GM23338 (cell line): ENCODE measurements around the gene IGFBP7. TPM values are rescaled to one million over a fixed set of nuclear protein-coding genes. Genes with fewer than 3 reads are reported as not detected.

Source experiments
- ATAC-seq: fragments of 200-7000 bp; cut with Tn5 transposase; 3 replicates; pipeline ENCODE4 v1.9.1; 2020
- DNase-seq: peaks from one replicate; pipeline ENCODE4 v3.0.0-alpha.2; 2015; ENCODE audit warnings: low spot score
- H2AFZ ChIP-seq: fragments of 200-600 bp; sonication (generic); 2 replicates; pipeline ENCODE4 v1.8.0; 2016; ENCODE audit warnings: antibody characterized with exemption, mild to moderate bottlenecking, moderate library complexity
- H3F3A ChIP-seq: fragments of 200-600 bp; sonication (generic); replicated peaks from 2 replicates; pipeline ENCODE4 v1.8.0; 2017; ENCODE audit warnings: antibody characterized with exemption, mixed run types, low read depth
- H3K27ac ChIP-seq: fragments of 200-600 bp; sonication (generic); 2 replicates; pipeline ENCODE4 v1.6.1; 2016; ENCODE audit warnings: low read depth
- H3K27me3 ChIP-seq: fragments of 200-600 bp; sonication (generic); 2 replicates; pipeline ENCODE4 v1.8.0; 2016; ENCODE audit warnings: mild to moderate bottlenecking, mixed run types, moderate library complexity; ENCODE audit not compliant: insufficient read depth
- H3K36me3 ChIP-seq: fragments of 200-600 bp; sonication (generic); 2 replicates; pipeline ENCODE4 v1.8.0; 2016; ENCODE audit warnings: mild to moderate bottlenecking; ENCODE audit not compliant: insufficient read depth
- H3K4me1 ChIP-seq: fragments of 200-600 bp; sonication (generic); 2 replicates; pipeline ENCODE4 v1.8.0; 2016; ENCODE audit warnings: mild to moderate bottlenecking, moderate library complexity; ENCODE audit not compliant: insufficient read depth
- H3K4me2 ChIP-seq: fragments of 200-600 bp; sonication (generic); 2 replicates; pipeline ENCODE4 v1.7.1; 2017; ENCODE audit warnings: mixed run types
- H3K4me3 ChIP-seq: fragments of 200-600 bp; sonication (generic); 2 replicates; pipeline ENCODE4 v1.6.1; 2016; ENCODE audit warnings: mixed run types
- H3K79me2 ChIP-seq: fragments of 200-600 bp; sonication (generic); replicated peaks from 2 replicates; pipeline ENCODE4 v1.8.0; 2017; ENCODE audit warnings: mild to moderate bottlenecking; ENCODE audit not compliant: insufficient read depth
- H3K9me2 ChIP-seq: fragments of 200-600 bp; sonication (generic); 2 replicates; pipeline ENCODE4 v1.8.0; 2017; ENCODE audit not compliant: insufficient read depth
- H4K20me1 ChIP-seq: fragments of 200-600 bp; sonication (generic); replicated peaks from 2 replicates; pipeline ENCODE4 v1.8.0; 2017; ENCODE audit warnings: mild to moderate bottlenecking; ENCODE audit not compliant: insufficient read depth
- H3K27ac Mint-ChIP-seq: 2 replicates; pipeline ENCODE4 v1.8.0; 2020; ENCODE audit warnings: inconsistent platforms, mild to moderate bottlenecking, moderate library complexity, mixed read lengths
- H3K27me3 Mint-ChIP-seq: 3 replicates; pipeline ENCODE4 v1.8.0; 2022; ENCODE audit warnings: low read depth, mild to moderate bottlenecking, moderate library complexity, mixed read lengths, inconsistent platforms; ENCODE audit not compliant: insufficient read depth, poor library complexity
- H3K36me3 Mint-ChIP-seq: 3 replicates; pipeline ENCODE4 v1.8.0; 2021; ENCODE audit warnings: low read depth, mild to moderate bottlenecking, inconsistent platforms, moderate library complexity, mixed read lengths
- H3K4me1 Mint-ChIP-seq: 3 replicates; pipeline ENCODE4 v1.8.0; 2020; ENCODE audit warnings: mild to moderate bottlenecking, inconsistent platforms, mixed read lengths
- H3K4me3 Mint-ChIP-seq: 3 replicates; pipeline ENCODE4 v1.8.0; 2021; ENCODE audit warnings: moderate library complexity, mild to moderate bottlenecking, inconsistent platforms, mixed read lengths
- H3K9me3 Mint-ChIP-seq: 3 replicates; pipeline ENCODE4 v1.8.0; 2020; ENCODE audit warnings: moderate library complexity, mild to moderate bottlenecking, inconsistent platforms, mixed read lengths
- EZH2 ChIP-seq: fragments of 200-600 bp; sonication (generic); IDR thresholded peaks from one replicate; pipeline ENCODE4 v1.8.0; 2017; ENCODE audit warnings: antibody characterized with exemption, mild to moderate bottlenecking, low read depth; ENCODE audit not compliant: unreplicated experiment
- EZH2phosphoT487 ChIP-seq: fragments of 200-600 bp; sonication (generic); IDR thresholded peaks from one replicate; pipeline ENCODE4 v1.8.1; 2018; ENCODE audit warnings: antibody characterized with exemption; ENCODE audit not compliant: unreplicated experiment
- NANOG ChIP-seq: IDR thresholded peaks from 2 replicates; pipeline ENCODE4 v1.6.1; 2016; ENCODE audit warnings: antibody characterized with exemption, borderline replicate concordance
- POLR2AphosphoS5 ChIP-seq: IDR thresholded peaks from 2 replicates; pipeline ENCODE4 v1.6.1; 2016; ENCODE audit warnings: antibody characterized with exemption, low read depth
- STAT1 ChIP-seq: IDR thresholded peaks from one replicate; pipeline ENCODE4 v1.6.1; 2016; ENCODE audit warnings: antibody characterized with exemption; ENCODE audit not compliant: unreplicated experiment
- ZNF331 ChIP-seq: fragments of 250-450 bp; sonication (Bioruptor Pico); IDR thresholded peaks from 2 replicates; pipeline ENCODE4 v1.5.0; 2020; ENCODE audit warnings: low read depth, mild to moderate bottlenecking, moderate library complexity
- polyA plus RNA-seq: library from polyadenylated mRNA; unstranded; fragments of >200 nt; fragmentation: Nextera tagmentation; extraction: Ambion mirVana; gene quantifications from 2 replicates; pipeline ENCODE4 v1.2.1, GENCODE V29; 2016
- total RNA-seq: library from RNA; depleted of rRNA; stranded (reverse); fragments of >200 nt; shearing (Covaris generic); gene quantifications from 2 replicates; pipeline ENCODE4 v1.2.3, GENCODE V29; 2014
- TF ChIP-seq, protein P1 (sequence below): IDR thresholded peaks from one replicate; pipeline ENCODE4 v1.6.1; 2018; ENCODE audit warnings: antibody characterized with exemption; ENCODE audit not compliant: unreplicated experiment
- TF ChIP-seq, protein P2 (sequence below): fragments of 250-450 bp; sonication (Bioruptor Pico); IDR thresholded peaks from 2 replicates; pipeline ENCODE4 v1.5.0; 2020; ENCODE audit warnings: mild to moderate bottlenecking, moderate library complexity
- TF ChIP-seq, protein P3 (sequence below): IDR thresholded peaks from 2 replicates; pipeline ENCODE4 v1.6.1; 2016; ENCODE audit warnings: antibody characterized with exemption

The IGFBP7 gene
- total and polyA plus RNA-seq, 2 experiments from 2014 or later, result 0.49 to 7.9 TPM

GRCh38 chr4:57071326-57071725, 38.9 kb downstream of the IGFBP7 start:
- H3K4me1 ChIP-seq, result no peaks in the 10 kb centered on the region
- H3K4me3 ChIP-seq, result no peak overlapping the region
- H3K9me3 Mint-ChIP-seq, result no peaks in the 10 kb centered on the region
- no peaks in the 10 kb centered on the region for H3F3A ChIP-seq
- no peak for ATAC-seq
- H3K79me2 ChIP-seq, result no peaks in the 10 kb centered on the region
- H3K4me3 Mint-ChIP-seq, result no peak overlapping the region
- DNase-seq, result no peak
- H3K27ac ChIP-seq, result no peak overlapping the region
- 0 out of 2 replicates have a peak, but pooled peaks cover 7% of the 10 kb centered on the region for H3K9me2 ChIP-seq
- H3K4me1 Mint-ChIP-seq, result no peaks in the 10 kb centered on the region
- H3K36me3 ChIP-seq, result no peaks in the 10 kb centered on the region
- peaks cover 4% of the 10 kb centered on the region for H3K27me3 Mint-ChIP-seq
- H2AFZ ChIP-seq, result no peak overlapping the region; the same call in 1 of the 2 replicates
- no peaks in the 10 kb centered on the region for H3K36me3 Mint-ChIP-seq
- no peak for TF ChIP-seq ZNF331 (CRISPR knock-in tag)
- TF ChIP-seq EZH2, result no peak
- TF ChIP-seq, protein P1, sequence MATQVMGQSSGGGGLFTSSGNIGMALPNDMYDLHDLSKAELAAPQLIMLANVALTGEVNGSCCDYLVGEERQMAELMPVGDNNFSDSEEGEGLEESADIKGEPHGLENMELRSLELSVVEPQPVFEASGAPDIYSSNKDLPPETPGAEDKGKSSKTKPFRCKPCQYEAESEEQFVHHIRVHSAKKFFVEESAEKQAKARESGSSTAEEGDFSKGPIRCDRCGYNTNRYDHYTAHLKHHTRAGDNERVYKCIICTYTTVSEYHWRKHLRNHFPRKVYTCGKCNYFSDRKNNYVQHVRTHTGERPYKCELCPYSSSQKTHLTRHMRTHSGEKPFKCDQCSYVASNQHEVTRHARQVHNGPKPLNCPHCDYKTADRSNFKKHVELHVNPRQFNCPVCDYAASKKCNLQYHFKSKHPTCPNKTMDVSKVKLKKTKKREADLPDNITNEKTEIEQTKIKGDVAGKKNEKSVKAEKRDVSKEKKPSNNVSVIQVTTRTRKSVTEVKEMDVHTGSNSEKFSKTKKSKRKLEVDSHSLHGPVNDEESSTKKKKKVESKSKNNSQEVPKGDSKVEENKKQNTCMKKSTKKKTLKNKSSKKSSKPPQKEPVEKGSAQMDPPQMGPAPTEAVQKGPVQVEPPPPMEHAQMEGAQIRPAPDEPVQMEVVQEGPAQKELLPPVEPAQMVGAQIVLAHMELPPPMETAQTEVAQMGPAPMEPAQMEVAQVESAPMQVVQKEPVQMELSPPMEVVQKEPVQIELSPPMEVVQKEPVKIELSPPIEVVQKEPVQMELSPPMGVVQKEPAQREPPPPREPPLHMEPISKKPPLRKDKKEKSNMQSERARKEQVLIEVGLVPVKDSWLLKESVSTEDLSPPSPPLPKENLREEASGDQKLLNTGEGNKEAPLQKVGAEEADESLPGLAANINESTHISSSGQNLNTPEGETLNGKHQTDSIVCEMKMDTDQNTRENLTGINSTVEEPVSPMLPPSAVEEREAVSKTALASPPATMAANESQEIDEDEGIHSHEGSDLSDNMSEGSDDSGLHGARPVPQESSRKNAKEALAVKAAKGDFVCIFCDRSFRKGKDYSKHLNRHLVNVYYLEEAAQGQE, result no peak
- no peak for TF ChIP-seq NANOG
- no peak for TF ChIP-seq EZH2phosphoT487
- TF ChIP-seq STAT1, result no peak
- TF ChIP-seq, protein P2, sequence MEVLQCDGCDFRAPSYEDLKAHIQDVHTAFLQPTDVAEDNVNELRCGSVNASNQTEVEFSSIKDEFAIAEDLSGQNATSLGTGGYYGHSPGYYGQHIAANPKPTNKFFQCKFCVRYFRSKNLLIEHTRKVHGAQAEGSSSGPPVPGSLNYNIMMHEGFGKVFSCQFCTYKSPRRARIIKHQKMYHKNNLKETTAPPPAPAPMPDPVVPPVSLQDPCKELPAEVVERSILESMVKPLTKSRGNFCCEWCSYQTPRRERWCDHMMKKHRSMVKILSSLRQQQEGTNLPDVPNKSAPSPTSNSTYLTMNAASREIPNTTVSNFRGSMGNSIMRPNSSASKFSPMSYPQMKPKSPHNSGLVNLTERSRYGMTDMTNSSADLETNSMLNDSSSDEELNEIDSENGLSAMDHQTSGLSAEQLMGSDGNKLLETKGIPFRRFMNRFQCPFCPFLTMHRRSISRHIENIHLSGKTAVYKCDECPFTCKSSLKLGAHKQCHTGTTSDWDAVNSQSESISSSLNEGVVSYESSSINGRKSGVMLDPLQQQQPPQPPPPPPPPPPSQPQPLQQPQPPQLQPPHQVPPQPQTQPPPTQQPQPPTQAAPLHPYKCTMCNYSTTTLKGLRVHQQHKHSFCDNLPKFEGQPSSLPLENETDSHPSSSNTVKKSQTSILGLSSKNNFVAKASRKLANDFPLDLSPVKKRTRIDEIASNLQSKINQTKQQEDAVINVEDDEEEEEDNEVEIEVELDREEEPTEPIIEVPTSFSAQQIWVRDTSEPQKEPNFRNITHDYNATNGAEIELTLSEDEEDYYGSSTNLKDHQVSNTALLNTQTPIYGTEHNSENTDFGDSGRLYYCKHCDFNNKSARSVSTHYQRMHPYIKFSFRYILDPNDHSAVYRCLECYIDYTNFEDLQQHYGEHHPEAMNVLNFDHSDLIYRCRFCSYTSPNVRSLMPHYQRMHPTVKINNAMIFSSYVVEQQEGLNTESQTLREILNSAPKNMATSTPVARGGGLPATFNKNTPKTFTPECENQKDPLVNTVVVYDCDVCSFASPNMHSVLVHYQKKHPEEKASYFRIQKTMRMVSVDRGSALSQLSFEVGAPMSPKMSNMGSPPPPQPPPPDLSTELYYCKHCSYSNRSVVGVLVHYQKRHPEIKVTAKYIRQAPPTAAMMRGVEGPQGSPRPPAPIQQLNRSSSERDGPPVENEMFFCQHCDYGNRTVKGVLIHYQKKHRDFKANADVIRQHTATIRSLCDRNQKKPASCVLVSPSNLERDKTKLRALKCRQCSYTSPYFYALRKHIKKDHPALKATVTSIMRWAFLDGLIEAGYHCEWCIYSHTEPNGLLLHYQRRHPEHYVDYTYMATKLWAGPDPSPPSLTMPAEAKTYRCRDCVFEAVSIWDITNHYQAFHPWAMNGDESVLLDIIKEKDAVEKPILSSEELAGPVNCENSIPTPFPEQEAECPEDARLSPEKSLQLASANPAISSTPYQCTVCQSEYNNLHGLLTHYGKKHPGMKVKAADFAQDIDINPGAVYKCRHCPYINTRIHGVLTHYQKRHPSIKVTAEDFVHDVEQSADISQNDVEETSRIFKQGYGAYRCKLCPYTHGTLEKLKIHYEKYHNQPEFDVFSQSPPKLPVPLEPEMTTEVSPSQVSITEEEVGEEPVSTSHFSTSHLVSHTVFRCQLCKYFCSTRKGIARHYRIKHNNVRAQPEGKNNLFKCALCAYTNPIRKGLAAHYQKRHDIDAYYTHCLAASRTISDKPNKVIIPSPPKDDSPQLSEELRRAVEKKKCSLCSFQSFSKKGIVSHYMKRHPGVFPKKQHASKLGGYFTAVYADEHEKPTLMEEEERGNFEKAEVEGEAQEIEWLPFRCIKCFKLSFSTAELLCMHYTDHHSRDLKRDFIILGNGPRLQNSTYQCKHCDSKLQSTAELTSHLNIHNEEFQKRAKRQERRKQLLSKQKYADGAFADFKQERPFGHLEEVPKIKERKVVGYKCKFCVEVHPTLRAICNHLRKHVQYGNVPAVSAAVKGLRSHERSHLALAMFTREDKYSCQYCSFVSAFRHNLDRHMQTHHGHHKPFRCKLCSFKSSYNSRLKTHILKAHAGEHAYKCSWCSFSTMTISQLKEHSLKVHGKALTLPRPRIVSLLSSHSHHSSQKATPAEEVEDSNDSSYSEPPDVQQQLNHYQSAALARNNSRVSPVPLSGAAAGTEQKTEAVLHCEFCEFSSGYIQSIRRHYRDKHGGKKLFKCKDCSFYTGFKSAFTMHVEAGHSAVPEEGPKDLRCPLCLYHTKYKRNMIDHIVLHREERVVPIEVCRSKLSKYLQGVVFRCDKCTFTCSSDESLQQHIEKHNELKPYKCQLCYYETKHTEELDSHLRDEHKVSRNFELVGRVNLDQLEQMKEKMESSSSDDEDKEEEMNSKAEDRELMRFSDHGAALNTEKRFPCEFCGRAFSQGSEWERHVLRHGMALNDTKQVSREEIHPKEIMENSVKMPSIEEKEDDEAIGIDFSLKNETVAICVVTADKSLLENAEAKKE (CRISPR knock-in tag), result no peak
- TF ChIP-seq POLR2AphosphoS5, result no peak
- TF ChIP-seq, protein P3, sequence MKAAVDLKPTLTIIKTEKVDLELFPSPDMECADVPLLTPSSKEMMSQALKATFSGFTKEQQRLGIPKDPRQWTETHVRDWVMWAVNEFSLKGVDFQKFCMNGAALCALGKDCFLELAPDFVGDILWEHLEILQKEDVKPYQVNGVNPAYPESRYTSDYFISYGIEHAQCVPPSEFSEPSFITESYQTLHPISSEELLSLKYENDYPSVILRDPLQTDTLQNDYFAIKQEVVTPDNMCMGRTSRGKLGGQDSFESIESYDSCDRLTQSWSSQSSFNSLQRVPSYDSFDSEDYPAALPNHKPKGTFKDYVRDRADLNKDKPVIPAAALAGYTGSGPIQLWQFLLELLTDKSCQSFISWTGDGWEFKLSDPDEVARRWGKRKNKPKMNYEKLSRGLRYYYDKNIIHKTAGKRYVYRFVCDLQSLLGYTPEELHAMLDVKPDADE, result no peak
- H3K27me3 ChIP-seq, result no peaks in the 10 kb centered on the region
- H3K27ac Mint-ChIP-seq, result no peak overlapping the region
- no peak overlapping the region for H3K4me2 ChIP-seq
- H4K20me1 ChIP-seq, result no peaks in the 10 kb centered on the region
